ENCODE measurements around the gene TRIM46. TPM values are rescaled to one million over a fixed set of nuclear protein-coding genes. Genes with fewer than 3 reads are reported as not detected.

TRIM46 gene
- total and polyA plus RNA-seq, 2 of the 13 experiments (the other 11 are each of a cell fraction or from before 2014, with no cell fraction given) = 0.04 to 0.09 TPM

DNA sequence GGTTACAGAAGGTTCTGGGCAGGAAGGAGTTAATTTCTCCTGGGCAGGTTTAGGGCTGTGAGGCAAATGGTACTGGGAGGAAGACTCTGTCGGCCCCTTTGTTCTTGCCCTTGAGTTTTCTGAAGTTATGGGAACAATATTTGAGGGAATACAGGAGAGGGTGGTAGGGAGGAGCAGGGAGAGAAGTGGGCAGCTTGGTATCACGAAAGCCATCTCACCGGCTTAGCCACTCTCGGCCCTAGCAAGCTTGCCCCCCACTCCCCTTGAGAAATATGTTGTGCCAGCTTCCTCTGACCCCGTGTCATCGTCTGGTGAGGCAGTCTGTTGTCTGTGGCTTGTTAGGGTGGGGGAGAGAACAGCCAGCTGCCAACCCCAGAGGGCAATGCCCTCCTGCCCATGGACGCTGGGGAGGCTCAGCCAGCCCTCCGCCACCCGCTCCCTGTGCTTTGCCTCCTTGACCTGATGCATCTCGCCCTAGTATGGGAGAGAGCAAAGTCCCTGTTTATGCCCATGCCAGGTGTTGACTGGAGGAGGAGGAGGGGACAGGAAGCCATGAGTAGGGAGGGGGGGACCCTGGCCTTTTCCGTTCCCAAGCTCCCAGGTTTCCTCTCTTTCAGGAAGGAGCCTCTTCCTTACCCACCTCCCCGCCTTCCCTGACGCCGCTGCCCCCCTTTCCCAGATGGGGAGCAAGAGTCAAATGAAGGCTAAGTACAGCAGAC, 44.7 kb upstream of the TRIM46 start (continued):
- TF ChIP-seq, protein P1, sequence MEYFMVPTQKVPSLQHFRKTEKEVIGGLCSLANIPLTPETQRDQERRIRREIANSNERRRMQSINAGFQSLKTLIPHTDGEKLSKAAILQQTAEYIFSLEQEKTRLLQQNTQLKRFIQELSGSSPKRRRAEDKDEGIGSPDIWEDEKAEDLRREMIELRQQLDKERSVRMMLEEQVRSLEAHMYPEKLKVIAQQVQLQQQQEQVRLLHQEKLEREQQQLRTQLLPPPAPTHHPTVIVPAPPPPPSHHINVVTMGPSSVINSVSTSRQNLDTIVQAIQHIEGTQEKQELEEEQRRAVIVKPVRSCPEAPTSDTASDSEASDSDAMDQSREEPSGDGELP (IDR thresholded peaks at IDR 0.05; ENCODE audit: borderline replicate concordance, low read depth) = peak; percentile 91; the same call in 1 of the 2 replicates
- no peak for TF ChIP-seq ZNF629 (CRISPR knock-in tag; conservative IDR thresholded peaks at IDR 0.05)
- TF ChIP-seq ZNF614 (CRISPR knock-in tag; IDR thresholded peaks at IDR 0.05; ENCODE audit: borderline replicate concordance) = no peak
- TF ChIP-seq PPARG (CRISPR knock-in tag; conservative IDR thresholded peaks at IDR 0.05) = 0 out of 2 replicates have a peak, but pooled peaks have one; percentile 12
- TF ChIP-seq ZNF205 (CRISPR knock-in tag; IDR thresholded peaks at IDR 0.05) = peak; percentile 61
- TF ChIP-seq ETV6 (CRISPR knock-in tag; conservative IDR thresholded peaks at IDR 0.05) = 0 out of 2 replicates have a peak, but pooled peaks have one; percentile 71
- peak; percentile 98 for TF ChIP-seq AKAP8 (CRISPR knock-in tag; IDR thresholded peaks at IDR 0.05)
- TF ChIP-seq ZNF382 (CRISPR knock-in tag; IDR thresholded peaks at IDR 0.05; ENCODE audit: borderline replicate concordance) = no peak
- TF ChIP-seq, protein P2, sequence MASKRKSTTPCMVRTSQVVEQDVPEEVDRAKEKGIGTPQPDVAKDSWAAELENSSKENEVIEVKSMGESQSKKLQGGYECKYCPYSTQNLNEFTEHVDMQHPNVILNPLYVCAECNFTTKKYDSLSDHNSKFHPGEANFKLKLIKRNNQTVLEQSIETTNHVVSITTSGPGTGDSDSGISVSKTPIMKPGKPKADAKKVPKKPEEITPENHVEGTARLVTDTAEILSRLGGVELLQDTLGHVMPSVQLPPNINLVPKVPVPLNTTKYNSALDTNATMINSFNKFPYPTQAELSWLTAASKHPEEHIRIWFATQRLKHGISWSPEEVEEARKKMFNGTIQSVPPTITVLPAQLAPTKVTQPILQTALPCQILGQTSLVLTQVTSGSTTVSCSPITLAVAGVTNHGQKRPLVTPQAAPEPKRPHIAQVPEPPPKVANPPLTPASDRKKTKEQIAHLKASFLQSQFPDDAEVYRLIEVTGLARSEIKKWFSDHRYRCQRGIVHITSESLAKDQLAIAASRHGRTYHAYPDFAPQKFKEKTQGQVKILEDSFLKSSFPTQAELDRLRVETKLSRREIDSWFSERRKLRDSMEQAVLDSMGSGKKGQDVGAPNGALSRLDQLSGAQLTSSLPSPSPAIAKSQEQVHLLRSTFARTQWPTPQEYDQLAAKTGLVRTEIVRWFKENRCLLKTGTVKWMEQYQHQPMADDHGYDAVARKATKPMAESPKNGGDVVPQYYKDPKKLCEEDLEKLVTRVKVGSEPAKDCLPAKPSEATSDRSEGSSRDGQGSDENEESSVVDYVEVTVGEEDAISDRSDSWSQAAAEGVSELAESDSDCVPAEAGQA (IDR thresholded peaks at IDR 0.05; ENCODE audit: low read depth) = peak; percentile 34; the same call in 1 of the 2 replicates
- TF ChIP-seq, protein P2 (CRISPR knock-in tag; IDR thresholded peaks at IDR 0.05; ENCODE audit: borderline replicate concordance) = no peak
- TF ChIP-seq ZNF329 (CRISPR knock-in tag; IDR thresholded peaks at IDR 0.05; ENCODE audit: low read depth) = 0 out of 2 replicates have a peak, but pooled peaks have one; percentile 26
- TF ChIP-seq SMARCC2 (IDR thresholded peaks at IDR 0.05) = no peak
- peak; percentile 18; the same call in 1 of the 2 replicates for TF ChIP-seq BORCS8-MEF2B (CRISPR knock-in tag; IDR thresholded peaks at IDR 0.05)
- 0 out of 2 replicates have a peak, but pooled peaks have one; percentile 19 for TF ChIP-seq ZNF430 (CRISPR knock-in tag; IDR thresholded peaks at IDR 0.05)
- TF ChIP-seq KLF6 (CRISPR knock-in tag; IDR thresholded peaks at IDR 0.05) = no peak
- TF ChIP-seq, protein P3, sequence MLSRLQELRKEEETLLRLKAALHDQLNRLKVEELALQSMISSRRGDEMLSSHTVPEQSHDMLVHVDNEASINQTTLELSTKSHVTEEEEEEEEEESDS (CRISPR knock-in tag; IDR thresholded peaks at IDR 0.05; ENCODE audit: borderline replicate concordance) = no peak
- peak; percentile 56 for TF ChIP-seq GZF1 (CRISPR knock-in tag; IDR thresholded peaks at IDR 0.05)
- TF ChIP-seq MTA1 (CRISPR knock-in tag; IDR thresholded peaks at IDR 0.05; ENCODE audit: borderline replicate concordance) = peak; percentile 86; the same call in 1 of the 2 replicates
- TF ChIP-seq, protein P4, sequence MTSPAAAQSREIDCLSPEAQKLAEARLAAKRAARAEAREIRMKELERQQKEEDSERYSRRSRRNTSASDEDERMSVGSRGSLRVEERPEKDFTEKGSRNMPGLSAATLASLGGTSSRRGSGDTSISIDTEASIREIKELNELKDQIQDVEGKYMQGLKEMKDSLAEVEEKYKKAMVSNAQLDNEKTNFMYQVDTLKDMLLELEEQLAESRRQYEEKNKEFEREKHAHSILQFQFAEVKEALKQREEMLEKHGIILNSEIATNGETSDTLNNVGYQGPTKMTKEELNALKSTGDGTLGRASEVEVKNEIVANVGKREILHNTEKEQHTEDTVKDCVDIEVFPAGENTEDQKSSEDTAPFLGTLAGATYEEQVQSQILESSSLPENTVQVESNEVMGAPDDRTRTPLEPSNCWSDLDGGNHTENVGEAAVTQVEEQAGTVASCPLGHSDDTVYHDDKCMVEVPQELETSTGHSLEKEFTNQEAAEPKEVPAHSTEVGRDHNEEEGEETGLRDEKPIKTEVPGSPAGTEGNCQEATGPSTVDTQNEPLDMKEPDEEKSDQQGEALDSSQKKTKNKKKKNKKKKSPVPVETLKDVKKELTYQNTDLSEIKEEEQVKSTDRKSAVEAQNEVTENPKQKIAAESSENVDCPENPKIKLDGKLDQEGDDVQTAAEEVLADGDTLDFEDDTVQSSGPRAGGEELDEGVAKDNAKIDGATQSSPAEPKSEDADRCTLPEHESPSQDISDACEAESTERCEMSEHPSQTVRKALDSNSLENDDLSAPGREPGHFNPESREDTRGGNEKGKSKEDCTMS (CRISPR knock-in tag; conservative IDR thresholded peaks at IDR 0.05) = no peak
